Endothelial cell of umbilical vein (primary cell): ENCODE results near the gene UTS2.

Source experiments
- FOS ChIP-seq: IDR thresholded peaks from 2 replicates; pipeline ENCODE4 v1.6.1; 2011; ENCODE audit warnings: mild to moderate bottlenecking, low read length, moderate library complexity, borderline replicate concordance; ENCODE audit not compliant: insufficient read depth
- POLR2A ChIP-seq: IDR thresholded peaks from 2 replicates; pipeline ENCODE4 v1.6.1; 2012; ENCODE audit warnings: low read depth, mild to moderate bottlenecking, control low read depth, low read length
- TF ChIP-seq, protein P1 (sequence below), 2 donors: IDR thresholded peaks; 1 replicate in 1 of 2; 2 replicates in 1 of 2; pipeline ENCODE4 v1.5.1; 2011; ENCODE audit warnings: low read length in 2 of 2, mild to moderate bottlenecking in 2 of 2, moderate library complexity in 2 of 2, control low read depth in 1 of 2, inconsistent platforms in 1 of 2, low read depth in 1 of 2; ENCODE audit not compliant: insufficient read depth in 1 of 2; ENCODE audit errors: extremely low read depth in 1 of 2

GRCh38 chr1:7868070-7868780 lies 15.4 kb upstream of the UTS2 start:
- no peak for TF ChIP-seq FOS
- TF ChIP-seq, protein P1, sequence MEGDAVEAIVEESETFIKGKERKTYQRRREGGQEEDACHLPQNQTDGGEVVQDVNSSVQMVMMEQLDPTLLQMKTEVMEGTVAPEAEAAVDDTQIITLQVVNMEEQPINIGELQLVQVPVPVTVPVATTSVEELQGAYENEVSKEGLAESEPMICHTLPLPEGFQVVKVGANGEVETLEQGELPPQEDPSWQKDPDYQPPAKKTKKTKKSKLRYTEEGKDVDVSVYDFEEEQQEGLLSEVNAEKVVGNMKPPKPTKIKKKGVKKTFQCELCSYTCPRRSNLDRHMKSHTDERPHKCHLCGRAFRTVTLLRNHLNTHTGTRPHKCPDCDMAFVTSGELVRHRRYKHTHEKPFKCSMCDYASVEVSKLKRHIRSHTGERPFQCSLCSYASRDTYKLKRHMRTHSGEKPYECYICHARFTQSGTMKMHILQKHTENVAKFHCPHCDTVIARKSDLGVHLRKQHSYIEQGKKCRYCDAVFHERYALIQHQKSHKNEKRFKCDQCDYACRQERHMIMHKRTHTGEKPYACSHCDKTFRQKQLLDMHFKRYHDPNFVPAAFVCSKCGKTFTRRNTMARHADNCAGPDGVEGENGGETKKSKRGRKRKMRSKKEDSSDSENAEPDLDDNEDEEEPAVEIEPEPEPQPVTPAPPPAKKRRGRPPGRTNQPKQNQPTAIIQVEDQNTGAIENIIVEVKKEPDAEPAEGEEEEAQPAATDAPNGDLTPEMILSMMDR (IDR thresholded peaks at IDR 0.05; ENCODE audit: extremely low read depth in 1 of 2, insufficient read depth in 1 of 2, low read depth in 1 of 2, low read length in 2 of 2) = no peak
- no peak for TF ChIP-seq POLR2A
